ENCODE measurements around the gene BSG. TPM values are rescaled to one million over a fixed set of nuclear protein-coding genes. Genes with fewer than 3 reads are reported as not detected.
"Not testable (repeated sequence)": the region's sequence is repeated elsewhere in the genome, so short reads cannot be mapped to it uniquely, and the experiment has no call there.

BSG gene
- polyA plus RNA-seq, 3 donors from 2014 or later, result 513 to 682 (median 576) TPM

DNA sequence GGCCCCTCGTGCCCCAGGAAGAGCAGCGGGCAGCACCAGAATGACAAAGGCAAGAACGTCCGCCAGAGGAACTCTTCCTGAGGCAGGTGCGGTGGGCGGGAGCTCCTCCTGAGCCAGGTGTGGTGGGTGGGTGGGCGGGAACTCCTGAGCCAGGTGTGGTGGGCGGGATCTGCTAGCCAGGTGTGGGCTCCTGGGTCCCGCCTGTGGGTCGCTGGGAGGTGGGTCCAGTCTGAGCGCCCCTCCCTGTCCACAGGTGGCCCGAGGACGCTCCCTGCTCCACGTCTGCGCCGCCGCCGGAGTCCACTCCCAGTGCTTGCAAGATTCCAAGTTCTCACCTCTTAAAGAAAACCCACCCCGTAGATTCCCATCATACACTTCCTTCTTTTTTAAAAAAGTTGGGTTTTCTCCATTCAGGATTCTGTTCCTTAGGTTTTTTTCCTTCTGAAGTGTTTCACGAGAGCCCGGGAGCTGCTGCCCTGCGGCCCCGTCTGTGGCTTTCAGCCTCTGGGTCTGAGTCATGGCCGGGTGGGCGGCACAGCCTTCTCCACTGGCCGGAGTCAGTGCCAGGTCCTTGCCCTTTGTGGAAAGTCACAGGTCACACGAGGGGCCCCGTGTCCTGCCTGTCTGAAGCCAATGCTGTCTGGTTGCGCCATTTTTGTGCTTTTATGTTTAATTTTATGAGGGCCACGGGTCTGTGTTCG lies 10.3 kb downstream of the BSG start:
- no peaks in the 10 kb centered on the region for H3K36me3 Mint-ChIP-seq
- H3K4me1 Mint-ChIP-seq, result peaks cover 0 to 5% of the 10 kb centered on the region in 2 donors
- no peak overlapping the region for H3K27ac Mint-ChIP-seq
- no peak for DNase-seq
- no peaks in the 10 kb centered on the region for H3K9me3 Mint-ChIP-seq
- H3K27me3 Mint-ChIP-seq (ENCODE audit: low read depth in 3 of 3), result peaks cover 1 to 5% (median 2%) of the 10 kb centered on the region in 3 donors
- no peak overlapping the region for H3K4me3 Mint-ChIP-seq

- DNase-seq, result no peak
- Mint-ChIP-seq H3K4me1 (peaks cover 0 to 4% of the 10 kb centered on the region in 2 donors), H3K27me3 (ENCODE audit: low read depth in 3 of 3) (peaks cover 1 to 9% (median 2%) of the 10 kb centered on the region in 3 donors), H3K36me3 (no peaks in the 10 kb centered on the region), H3K9me3 (no peaks in the 10 kb centered on the region), H3K4me3 (no peak overlapping the region), H3K27ac (no peak overlapping the region)
Observed at GRCh38 chr19:583198-583967, 11.0 kb downstream of the BSG start.

DNA sequence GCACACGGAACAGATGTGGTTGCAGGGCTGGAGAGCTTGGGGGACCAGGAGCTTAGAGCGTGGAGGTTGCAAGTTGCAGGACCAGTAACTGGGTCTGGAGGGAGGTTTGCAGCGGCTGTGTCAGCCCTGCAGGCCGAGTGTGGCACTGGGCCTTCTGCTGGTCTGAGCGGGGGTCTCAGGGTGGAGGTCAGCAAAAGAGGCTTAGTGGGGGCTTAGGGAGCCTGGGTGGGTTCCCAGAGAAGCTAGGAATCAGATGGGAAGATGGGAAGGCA lies 11.5 kb downstream of the BSG start:
- Mint-ChIP-seq H3K27me3 (ENCODE audit: low read depth in 3 of 3) (peaks cover 1 to 13% (median 2%) of the 10 kb centered on the region in 3 donors), H3K36me3 (no peaks in the 10 kb centered on the region), H3K4me1 (peaks cover 0 to 7% of the 10 kb centered on the region in 2 donors), H3K4me3 (no peak overlapping the region), H3K9me3 (no peaks in the 10 kb centered on the region), H3K27ac (peak overlapping the region in 1 of 6 donors; percentile 50)
- DNase-seq, result no peak

DNA sequence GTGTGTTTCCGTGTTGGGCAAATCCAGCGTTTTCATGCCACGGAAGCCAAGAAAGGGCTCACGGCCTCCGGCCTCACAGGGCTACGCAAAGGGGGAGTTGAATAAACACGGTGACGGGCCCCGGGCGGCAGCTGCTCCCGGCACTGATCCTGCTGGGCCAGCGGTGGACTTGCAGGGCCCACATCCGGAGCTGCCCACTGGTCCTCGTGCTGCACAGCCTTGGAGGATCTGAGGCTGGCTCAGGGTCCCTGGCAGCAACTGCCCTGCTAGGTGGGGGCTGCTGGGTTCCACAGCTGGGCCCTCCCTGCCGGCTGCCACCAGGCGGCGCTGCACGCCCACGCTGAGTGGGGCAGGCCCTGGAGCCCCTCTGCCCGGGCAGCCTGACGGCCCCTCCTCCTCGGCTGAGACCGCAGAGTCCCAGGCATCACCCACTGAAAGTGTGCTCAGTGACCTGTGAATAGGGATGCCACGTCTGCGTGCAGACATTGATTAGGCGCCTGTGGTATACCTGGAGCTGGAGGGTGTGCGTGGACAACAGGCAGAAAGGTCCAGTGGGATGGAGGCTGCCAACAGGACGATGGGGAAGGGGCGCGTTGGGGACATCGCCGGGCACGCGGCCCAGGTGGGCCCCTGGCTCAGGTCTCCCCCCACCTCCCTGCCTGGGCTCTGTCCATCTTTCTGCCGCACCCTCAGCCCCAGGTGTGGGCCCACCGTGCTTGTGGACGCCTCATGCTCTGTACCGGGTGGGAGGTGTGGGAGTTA lies 12.0 kb downstream of the BSG start:
- Mint-ChIP-seq H3K4me3 (no peak overlapping the region), H3K4me1 (peaks cover 0 to 7% of the 10 kb centered on the region in 2 donors), H3K9me3 (no peaks in the 10 kb centered on the region), H3K27ac (no peak overlapping the region), H3K27me3 (ENCODE audit: low read depth in 3 of 3) (peaks cover 3 to 16% (median 5%) of the 10 kb centered on the region in 3 donors), H3K36me3 (no peaks in the 10 kb centered on the region)
- DNase-seq, result peak; percentile 63 to 69 (median 68)

GRCh38 chr19:585146-585545 lies 12.8 kb downstream of the BSG start:
- not testable (repeated sequence) for H3K36me3 Mint-ChIP-seq, H3K9me3 Mint-ChIP-seq, H3K27ac Mint-ChIP-seq, DNase-seq, H3K4me1 Mint-ChIP-seq, H3K4me3 Mint-ChIP-seq
- peaks cover 3 to 16% (median 5%) of the 10 kb centered on the region in 3 donors for H3K27me3 Mint-ChIP-seq (ENCODE audit: low read depth in 3 of 3)

DNA sequence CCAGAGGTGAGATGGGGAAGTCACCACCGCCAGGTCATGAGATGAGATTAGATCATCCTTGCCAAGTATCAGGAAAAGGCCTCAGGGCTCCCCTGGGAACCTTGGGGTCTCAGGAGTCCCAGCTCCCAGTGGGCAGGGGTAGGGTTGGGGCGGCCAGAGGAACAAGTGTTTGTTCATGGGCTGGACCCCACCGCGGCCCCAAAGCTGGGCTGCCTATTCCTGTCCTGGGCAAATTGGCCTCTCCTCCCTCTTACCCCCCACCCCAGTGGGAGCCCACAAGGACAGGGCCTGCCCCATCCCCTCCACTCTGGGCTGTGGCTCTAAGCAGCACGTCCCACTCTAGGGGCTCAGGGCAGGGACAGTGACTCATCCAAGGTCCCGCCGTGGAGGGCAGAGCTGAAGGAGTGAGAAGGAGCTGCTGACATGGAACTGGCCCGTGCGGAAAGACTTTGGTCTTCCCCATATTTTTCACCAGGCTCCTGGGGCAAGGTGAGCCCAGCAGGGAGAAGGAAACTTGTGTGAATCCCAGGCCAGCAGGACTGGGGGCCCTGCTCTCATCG lies 13.2 kb downstream of the BSG start:
- H3K9me3 Mint-ChIP-seq, result no peaks in the 10 kb centered on the region
- DNase-seq, result no peak
- H3K4me3 Mint-ChIP-seq, result no peak overlapping the region
- peaks cover 0 to 7% of the 10 kb centered on the region in 2 donors for H3K4me1 Mint-ChIP-seq
- H3K36me3 Mint-ChIP-seq, result no peaks in the 10 kb centered on the region
- H3K27me3 Mint-ChIP-seq (ENCODE audit: low read depth in 3 of 3), result peaks cover 3 to 16% (median 5%) of the 10 kb centered on the region in 3 donors
- H3K27ac Mint-ChIP-seq, result no peak overlapping the region

- no peaks in the 10 kb centered on the region for H3K9me3 Mint-ChIP-seq
- peak overlapping the region in 2 of 5 donors; percentile 6 to 56 for H3K4me3 Mint-ChIP-seq
- H3K4me1 Mint-ChIP-seq, result peaks cover 0 to 9% of the 10 kb centered on the region in 2 donors
- DNase-seq, result peak; percentile 50 to 55 (median 50)
- peaks cover 3 to 17% (median 10%) of the 10 kb centered on the region in 3 donors for H3K27me3 Mint-ChIP-seq (ENCODE audit: low read depth in 3 of 3)
- H3K36me3 Mint-ChIP-seq, result no peaks in the 10 kb centered on the region
- H3K27ac Mint-ChIP-seq, result no peak overlapping the region
Observed at GRCh38 chr19:588093-588740, 15.8 kb downstream of the BSG start.

DNA sequence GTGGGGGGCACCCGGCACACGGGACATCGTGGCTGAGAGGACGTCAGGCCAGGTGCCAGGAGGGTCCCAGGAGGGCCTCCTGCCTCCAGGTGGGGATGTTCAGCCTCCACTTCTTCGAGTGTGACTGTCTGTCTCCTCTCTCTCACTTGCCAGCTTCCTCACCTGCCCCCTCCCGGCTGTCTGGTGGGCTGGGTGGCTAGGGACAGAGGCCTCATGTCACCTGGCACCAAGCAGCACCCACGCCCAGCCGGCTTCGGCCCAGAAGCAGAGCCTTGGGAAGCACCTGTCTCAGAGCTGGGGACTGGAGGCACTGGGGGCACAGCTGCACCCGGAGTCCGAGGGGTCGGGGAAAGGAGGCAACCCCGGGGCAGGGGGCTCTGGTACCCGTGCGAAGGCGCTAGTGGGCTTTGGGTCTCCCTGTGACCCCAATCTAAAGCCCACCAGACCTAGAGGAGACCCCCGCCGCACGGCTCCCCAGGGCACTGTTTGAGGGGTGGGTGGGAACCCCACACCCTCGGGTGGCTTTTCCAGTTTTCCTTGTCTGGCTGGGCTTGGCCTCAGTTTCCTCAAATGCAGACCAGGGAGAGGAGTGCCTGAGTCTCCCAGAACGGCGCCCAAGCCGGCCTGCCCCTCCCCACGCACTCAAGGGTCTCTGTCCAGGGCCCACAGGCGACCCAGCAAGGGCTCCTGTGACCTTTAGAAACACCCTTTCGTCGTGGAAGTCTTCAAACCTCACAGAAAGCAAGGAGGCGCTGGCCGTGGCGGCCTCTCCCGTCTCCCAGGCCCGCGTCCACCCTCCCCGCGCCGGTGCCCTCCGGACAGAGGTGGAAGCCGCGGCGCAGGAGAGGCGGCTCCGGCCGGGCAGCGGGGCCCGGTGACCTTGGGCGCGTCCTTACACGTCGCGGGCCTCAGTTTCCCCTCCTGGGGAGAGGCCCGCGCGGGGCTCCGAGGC lies 16.6 kb downstream of the BSG start:
- Mint-ChIP-seq H3K27ac (no peak overlapping the region), H3K27me3 (ENCODE audit: low read depth in 3 of 3) (peaks cover 3 to 17% (median 13%) of the 10 kb centered on the region in 3 donors), H3K4me1 (peaks cover 0 to 6% of the 10 kb centered on the region in 2 donors), H3K9me3 (no peaks in the 10 kb centered on the region), H3K36me3 (no peaks in the 10 kb centered on the region), H3K4me3 (peak overlapping the region; percentile 27 to 61 (median 54))
- no peak for DNase-seq

DNA sequence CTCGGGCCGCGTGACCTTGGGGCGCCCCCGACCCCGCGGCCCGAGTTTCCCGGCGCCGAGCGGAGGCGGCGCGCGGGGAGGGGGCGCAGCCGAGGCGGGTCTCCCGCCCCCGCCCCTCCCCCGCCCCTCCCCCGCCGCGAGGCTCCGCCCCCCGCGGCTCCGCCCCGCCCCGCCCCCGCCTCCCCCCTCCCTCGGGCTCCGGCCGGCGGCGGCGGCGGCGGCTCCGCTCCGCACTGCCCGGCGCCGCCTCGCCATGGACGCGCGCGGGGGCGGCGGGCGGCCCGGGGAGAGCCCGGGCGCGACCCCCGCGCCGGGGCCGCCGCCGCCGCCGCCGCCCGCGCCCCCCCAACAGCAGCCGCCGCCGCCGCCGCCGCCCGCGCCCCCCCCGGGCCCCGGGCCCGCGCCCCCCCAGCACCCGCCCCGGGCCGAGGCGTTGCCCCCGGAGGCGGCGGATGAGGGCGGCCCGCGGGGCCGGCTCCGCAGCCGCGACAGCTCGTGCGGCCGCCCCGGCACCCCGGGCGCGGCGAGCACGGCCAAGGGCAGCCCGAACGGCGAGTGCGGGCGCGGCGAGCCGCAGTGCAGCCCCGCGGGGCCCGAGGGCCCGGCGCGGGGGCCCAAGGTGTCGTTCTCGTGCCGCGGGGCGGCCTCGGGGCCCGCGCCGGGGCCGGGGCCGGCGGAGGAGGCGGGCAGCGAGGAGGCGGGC lies 17.4 kb downstream of the BSG start, which contains the start of gene HCN2:
Gene HCN2 (plus strand): TSS at position 189 of the 703 bp plus-strand sequence. CDS start 65 bp downstream, at position 254.
- no peak for DNase-seq
- Mint-ChIP-seq H3K27me3 (ENCODE audit: low read depth in 3 of 3) (peaks cover 2 to 16% (median 13%) of the 10 kb centered on the region in 3 donors), H3K9me3 (no peaks in the 10 kb centered on the region), H3K4me3 (peak within 1 kb of the TSS; percentile 41 to 61 (median 56)), H3K4me1 (peaks cover 0 to 6% of the 10 kb centered on the region in 2 donors), H3K36me3 (no peaks in the 10 kb centered on the region), H3K27ac (no peak within 1 kb of the TSS)

GRCh38 chr19:590396-590745 lies 18.0 kb downstream of the BSG start:
- DNase-seq, result no peak
- Mint-ChIP-seq H3K27me3 (ENCODE audit: low read depth in 3 of 3) (peaks cover 2 to 16% (median 13%) of the 10 kb centered on the region in 3 donors), H3K27ac (no peak overlapping the region), H3K36me3 (no peaks in the 10 kb centered on the region), H3K9me3 (no peaks in the 10 kb centered on the region), H3K4me1 (peaks cover 0 to 5% of the 10 kb centered on the region in 2 donors), H3K4me3 (peak overlapping the region in 2 of 5 donors; percentile 55 to 56)

GRCh38 chr19:590750-591098 lies 18.3 kb downstream of the BSG start:
- Mint-ChIP-seq H3K27ac (no peak overlapping the region), H3K36me3 (no peaks in the 10 kb centered on the region), H3K27me3 (ENCODE audit: low read depth in 3 of 3) (peaks cover 2 to 15% (median 13%) of the 10 kb centered on the region in 3 donors), H3K4me1 (peaks cover 0 to 5% of the 10 kb centered on the region in 2 donors), H3K4me3 (no peak overlapping the region), H3K9me3 (no peaks in the 10 kb centered on the region)
- no peak for DNase-seq

All from immature natural killer cell (primary cell).